ENCODE data around the gene POTEM.
"Not testable (repeated sequence)": the region's sequence is repeated elsewhere in the genome, so short reads cannot be mapped to it uniquely, and the experiment has no call there.

Gene POTEM

GRCh38 chr14:19038060-19038664 lies 70.9 kb downstream of the POTEM start:
- DNase-seq, result not testable (repeated sequence)

- DNase-seq, result not testable (repeated sequence)
Observed at GRCh38 chr14:19038785-19039184, 71.6 kb downstream of the POTEM start.

GRCh38 chr14:19043384-19043783 lies 76.2 kb downstream of the POTEM start:
- DNase-seq, result not testable (repeated sequence)
